ENCODE measurements around the gene ZNF18. TPM values are rescaled to one million over a fixed set of nuclear protein-coding genes. Genes with fewer than 3 reads are reported as not detected.
A peak's percentile ranks its signal among the peaks of the same experiment; 100 is the strongest.
"Not testable (repeated sequence)": the region's sequence is repeated elsewhere in the genome, so short reads cannot be mapped to it uniquely, and the experiment has no call there.

ZNF18 gene
- total RNA-seq, 1 donor from 2014 or later = 11.8 TPM

DNA sequence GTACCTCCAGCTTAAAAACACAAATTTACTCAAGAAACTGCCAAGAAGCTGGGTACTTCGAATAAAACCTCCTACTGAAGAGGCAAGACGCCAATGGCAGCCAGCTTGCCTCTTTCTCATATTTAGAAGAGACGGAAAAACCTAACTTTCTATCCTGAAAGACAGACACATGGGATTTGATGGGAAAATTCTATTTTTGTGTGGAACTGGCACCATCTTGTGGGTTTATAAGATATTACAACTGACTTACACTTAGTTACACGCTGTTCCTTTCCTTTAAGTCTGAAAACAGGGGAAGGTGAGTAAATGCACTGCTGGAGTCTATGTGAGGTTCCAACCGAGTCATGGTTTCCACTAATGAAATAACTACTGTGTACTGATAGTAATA is 10.3 kb downstream of the ZNF18 start:
- Mint-ChIP-seq H3K9me3 (ENCODE audit: low read depth) (peaks cover 5% of the 10 kb centered on the region), H3K27ac (ENCODE audit: unreplicated experiment) (no peak overlapping the region), H3K27me3 (ENCODE audit: low read depth) (no peaks in the 10 kb centered on the region), H3K4me1 (ENCODE audit: low read depth) (peaks cover 7% of the 10 kb centered on the region), H3K36me3 (ENCODE audit: low read depth) (peaks cover 43% of the 10 kb centered on the region), H3K4me3 (ENCODE audit: unreplicated experiment) (no peak overlapping the region)
- TF ChIP-seq, protein P1, sequence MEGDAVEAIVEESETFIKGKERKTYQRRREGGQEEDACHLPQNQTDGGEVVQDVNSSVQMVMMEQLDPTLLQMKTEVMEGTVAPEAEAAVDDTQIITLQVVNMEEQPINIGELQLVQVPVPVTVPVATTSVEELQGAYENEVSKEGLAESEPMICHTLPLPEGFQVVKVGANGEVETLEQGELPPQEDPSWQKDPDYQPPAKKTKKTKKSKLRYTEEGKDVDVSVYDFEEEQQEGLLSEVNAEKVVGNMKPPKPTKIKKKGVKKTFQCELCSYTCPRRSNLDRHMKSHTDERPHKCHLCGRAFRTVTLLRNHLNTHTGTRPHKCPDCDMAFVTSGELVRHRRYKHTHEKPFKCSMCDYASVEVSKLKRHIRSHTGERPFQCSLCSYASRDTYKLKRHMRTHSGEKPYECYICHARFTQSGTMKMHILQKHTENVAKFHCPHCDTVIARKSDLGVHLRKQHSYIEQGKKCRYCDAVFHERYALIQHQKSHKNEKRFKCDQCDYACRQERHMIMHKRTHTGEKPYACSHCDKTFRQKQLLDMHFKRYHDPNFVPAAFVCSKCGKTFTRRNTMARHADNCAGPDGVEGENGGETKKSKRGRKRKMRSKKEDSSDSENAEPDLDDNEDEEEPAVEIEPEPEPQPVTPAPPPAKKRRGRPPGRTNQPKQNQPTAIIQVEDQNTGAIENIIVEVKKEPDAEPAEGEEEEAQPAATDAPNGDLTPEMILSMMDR (IDR thresholded peaks at IDR 0.05) = peak; percentile 87
- no peak for DNase-seq (ENCODE audit: low spot score)

DNA sequence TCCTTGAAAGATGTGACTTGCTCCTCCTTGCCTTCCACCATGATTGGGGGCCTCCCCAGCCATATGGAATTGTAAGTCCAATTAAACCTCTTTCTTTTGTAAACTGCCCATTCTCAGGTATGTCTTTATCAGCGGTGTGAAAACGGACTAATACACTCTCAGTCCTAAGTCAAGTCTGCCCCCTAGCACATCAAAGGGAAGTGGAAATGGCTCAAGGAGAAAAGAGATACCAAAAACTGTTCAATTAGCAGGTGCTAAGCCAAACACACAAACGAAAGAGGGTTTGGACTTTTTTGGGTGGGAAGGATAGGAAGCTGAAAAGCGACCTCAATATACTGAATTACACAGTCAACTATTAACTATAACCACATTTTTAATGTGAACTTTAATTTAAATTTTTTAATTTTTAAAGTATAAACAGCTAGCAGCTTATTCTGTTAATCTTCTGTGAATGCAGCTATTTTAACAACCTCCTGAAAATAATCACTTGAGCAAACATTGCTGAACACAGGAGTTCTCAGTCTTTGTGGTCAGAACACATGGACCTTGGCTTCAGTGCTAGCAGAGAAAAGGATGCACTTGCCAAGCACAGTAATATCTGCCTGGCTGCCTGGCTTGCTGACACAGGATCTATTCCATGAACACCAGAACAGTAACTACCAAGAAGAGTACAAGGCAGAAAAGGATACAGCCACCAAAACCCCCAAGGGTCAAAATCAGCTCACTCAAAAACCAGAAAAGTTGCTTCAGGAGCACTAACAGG is 10.9 kb downstream of the ZNF18 start:
- Mint-ChIP-seq H3K27me3 (ENCODE audit: low read depth) (no peaks in the 10 kb centered on the region), H3K4me3 (ENCODE audit: unreplicated experiment) (no peak overlapping the region), H3K9me3 (ENCODE audit: low read depth) (peaks cover 5% of the 10 kb centered on the region), H3K4me1 (ENCODE audit: low read depth) (peaks cover 7% of the 10 kb centered on the region), H3K36me3 (ENCODE audit: low read depth) (peaks cover 43% of the 10 kb centered on the region), H3K27ac (ENCODE audit: unreplicated experiment) (no peak overlapping the region)
- no peak for DNase-seq (ENCODE audit: low spot score)
- TF ChIP-seq, protein P1 (IDR thresholded peaks at IDR 0.05) = no peak

DNA sequence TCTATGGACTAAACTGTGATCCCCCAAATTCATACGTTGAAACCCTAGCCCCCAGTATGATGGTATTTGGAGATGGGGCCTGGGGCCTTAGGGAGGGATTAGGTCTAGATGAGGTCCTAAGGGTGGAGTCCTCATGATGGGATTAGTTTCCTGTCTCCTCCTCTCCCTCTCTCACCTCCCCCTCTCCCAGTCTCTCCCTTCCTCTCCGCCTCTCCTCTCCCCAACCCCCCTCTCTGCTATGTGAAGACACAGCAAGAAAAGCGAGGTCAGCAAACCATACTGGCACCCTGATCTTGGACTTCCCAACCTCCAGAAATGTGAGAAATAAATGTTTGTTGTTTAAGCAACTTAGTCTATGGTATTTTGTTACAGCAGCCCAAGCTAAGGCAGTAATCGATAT is 15.4 kb downstream of the ZNF18 start:
- no peak for DNase-seq (ENCODE audit: low spot score)
- TF ChIP-seq, protein P1 (IDR thresholded peaks at IDR 0.05) = no peak
- no peaks in the 10 kb centered on the region for H3K27me3 Mint-ChIP-seq (ENCODE audit: low read depth)
- peaks cover 38% of the 10 kb centered on the region for H3K36me3 Mint-ChIP-seq (ENCODE audit: low read depth)
- peaks cover 4% of the 10 kb centered on the region for H3K4me1 Mint-ChIP-seq (ENCODE audit: low read depth)
- no peak overlapping the region for H3K27ac Mint-ChIP-seq (ENCODE audit: unreplicated experiment)
- no peak overlapping the region for H3K4me3 Mint-ChIP-seq (ENCODE audit: unreplicated experiment)
- H3K9me3 Mint-ChIP-seq (ENCODE audit: low read depth) = no peaks in the 10 kb centered on the region

DNA sequence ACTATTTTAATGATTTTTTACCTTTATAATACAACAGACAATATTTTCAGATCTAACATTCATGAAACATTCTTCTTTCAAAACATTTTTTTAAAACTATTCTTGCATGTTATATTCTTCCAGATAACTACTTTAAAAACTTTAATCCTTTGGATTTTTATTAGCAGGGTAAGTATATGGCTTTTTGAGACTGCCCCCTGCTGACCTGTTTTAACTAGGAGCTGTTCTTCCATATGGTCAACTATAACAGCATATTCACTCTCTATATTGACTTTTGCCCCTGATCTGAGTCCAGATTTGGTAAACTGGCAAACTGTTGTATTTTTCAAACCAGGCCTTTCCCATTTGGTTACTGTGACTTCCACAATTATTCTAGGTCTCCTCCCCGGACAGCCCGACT is 16.5 kb downstream of the ZNF18 start:
- Mint-ChIP-seq H3K36me3 (ENCODE audit: low read depth) (peaks cover 40% of the 10 kb centered on the region), H3K27me3 (ENCODE audit: low read depth) (no peaks in the 10 kb centered on the region), H3K4me1 (ENCODE audit: low read depth) (peaks cover 3% of the 10 kb centered on the region), H3K9me3 (ENCODE audit: low read depth) (no peaks in the 10 kb centered on the region), H3K4me3 (ENCODE audit: unreplicated experiment) (no peak overlapping the region), H3K27ac (ENCODE audit: unreplicated experiment) (no peak overlapping the region)
- no peak for DNase-seq (ENCODE audit: low spot score)
- TF ChIP-seq, protein P1 (IDR thresholded peaks at IDR 0.05) = peak; percentile 68

DNA sequence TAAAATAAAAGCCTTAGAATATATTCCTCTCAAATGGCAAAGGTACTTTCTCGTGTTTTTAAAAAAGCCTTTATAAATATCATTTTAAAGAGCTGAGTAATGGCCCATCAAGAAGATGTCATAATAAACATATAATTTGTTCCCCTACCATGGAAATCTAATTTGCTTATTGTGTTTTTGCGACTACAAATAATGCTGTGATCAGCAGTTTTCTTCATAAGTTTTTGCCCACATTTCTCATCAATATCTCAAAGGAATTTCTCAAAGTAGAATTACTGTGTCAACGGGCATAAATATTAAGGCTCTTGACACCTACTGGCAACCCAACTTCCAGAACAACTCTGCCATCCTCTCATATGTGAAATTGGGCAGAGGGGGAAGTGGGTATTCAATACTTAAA is 17.5 kb downstream of the ZNF18 start:
- TF ChIP-seq, protein P1 (IDR thresholded peaks at IDR 0.05) = no peak
- Mint-ChIP-seq H3K27ac (ENCODE audit: unreplicated experiment) (no peak overlapping the region), H3K9me3 (ENCODE audit: low read depth) (no peaks in the 10 kb centered on the region), H3K4me3 (ENCODE audit: unreplicated experiment) (no peak overlapping the region), H3K36me3 (ENCODE audit: low read depth) (peaks cover 42% of the 10 kb centered on the region), H3K27me3 (ENCODE audit: low read depth) (no peaks in the 10 kb centered on the region), H3K4me1 (ENCODE audit: low read depth) (peaks cover 3% of the 10 kb centered on the region)
- no peak for DNase-seq (ENCODE audit: low spot score)

DNA sequence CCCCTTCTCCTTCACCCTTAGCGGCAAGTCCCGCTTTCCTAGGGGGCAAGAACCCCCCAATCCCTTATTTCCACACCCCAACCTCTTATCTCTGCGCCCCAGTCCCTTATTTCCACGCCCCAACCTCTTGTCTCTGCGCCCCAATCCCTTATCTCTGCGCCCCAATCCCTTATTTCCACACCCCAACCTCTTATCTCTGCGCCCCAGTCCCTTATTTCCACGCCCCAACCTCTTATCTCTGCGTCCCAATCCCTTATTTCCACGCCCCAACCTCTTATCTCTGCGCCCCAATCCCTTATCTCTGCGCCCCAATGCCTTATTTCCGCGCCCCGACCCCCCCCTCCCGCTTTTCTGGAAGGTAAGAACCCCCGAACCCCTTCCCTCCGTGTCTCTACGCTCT is 24.5 kb downstream of the ZNF18 start:
- not testable (repeated sequence) for DNase-seq (ENCODE audit: low spot score); H3K4me3 Mint-ChIP-seq (ENCODE audit: unreplicated experiment); H3K27me3 Mint-ChIP-seq (ENCODE audit: low read depth); H3K27ac Mint-ChIP-seq (ENCODE audit: unreplicated experiment); H3K4me1 Mint-ChIP-seq (ENCODE audit: low read depth)
- Mint-ChIP-seq H3K36me3 (ENCODE audit: low read depth) (peaks cover 23% of the 10 kb centered on the region), H3K9me3 (ENCODE audit: low read depth) (peaks cover 12% of the 10 kb centered on the region)

All from chondrocyte (in vitro differentiated cells).